B cell (primary cell): Measurements from ENCODE around the gene ACIN1.

Source experiments
- CTCF ChIP-seq: fragments of 200-600 bp; IDR thresholded peaks from one replicate; pipeline ENCODE4 v1.8.0; 2022; ENCODE audit warnings: antibody characterized with exemption, mild to moderate bottlenecking
- EZH2 ChIP-seq: IDR thresholded peaks from 2 replicates; pipeline ENCODE4 v1.6.1; 2012; ENCODE audit warnings: borderline replicate concordance, low read depth, mild to moderate bottlenecking, moderate library complexity, low read length; ENCODE audit not compliant: insufficient read depth, poor library complexity, severe bottlenecking

- TF ChIP-seq CTCF, result no peak
- no peak for TF ChIP-seq EZH2
These were observed 28.6 kb downstream of the ACIN1 start for GRCh38 chr14:23066368-23066767.
